Measurements from ENCODE around the gene ATR. TPM values are rescaled to one million over a fixed set of nuclear protein-coding genes. Genes with fewer than 3 reads are reported as not detected.

The ATR gene
- total RNA-seq, 1 experiment from 2014 or later, result 15.8 TPM

- Histone ChIP-seq H4K20me1 (ENCODE audit: control insufficient read depth, insufficient read depth, insufficient read length) (no peaks in the 10 kb centered on the region), H3K18ac (ENCODE audit: insufficient read length, low read depth, low read length) (no peak overlapping the region), H2BK12ac (ENCODE audit: insufficient read length, low read depth, low read length) (no peak overlapping the region), H3K4me2 (ENCODE audit: insufficient read depth, insufficient read length, low read length) (no peak overlapping the region), H3K23me2 (ENCODE audit: insufficient read length, low read depth, low read length, poor library complexity, severe bottlenecking) (no peaks in the 10 kb centered on the region), H3K56ac (ENCODE audit: insufficient read length, low read depth, low read length) (no peak overlapping the region), H3K9me3 (ENCODE audit: control insufficient read depth, low read depth, low read length) (no peaks in the 10 kb centered on the region), H3K27me3 (ENCODE audit: insufficient read depth, low read length) (no peaks in the 10 kb centered on the region), H4K8ac (replicated peaks; ENCODE audit: insufficient read length, low read depth, low read length) (no peak overlapping the region), H4K5ac (ENCODE audit: insufficient read length, low read depth, low read length) (no peak overlapping the region), H2BK120ac (ENCODE audit: low read depth, low read length, poor library complexity, severe bottlenecking) (no peak overlapping the region), H2BK15ac (ENCODE audit: low read depth, low read length) (no peak overlapping the region), H2BK20ac (ENCODE audit: low read depth, low read length, poor library complexity, severe bottlenecking) (no peak overlapping the region), H3K9ac (ENCODE audit: extremely low read depth, insufficient read length, low read length) (no peak overlapping the region), H3K23ac (ENCODE audit: insufficient read length, low read depth, low read length) (no peak overlapping the region), H2BK5ac (ENCODE audit: insufficient read length, low read length) (no peak overlapping the region), H3K14ac (ENCODE audit: insufficient read depth, low read length) (no peak overlapping the region), H3K4ac (ENCODE audit: low read depth, low read length) (no peak overlapping the region), H3K27ac (ENCODE audit: insufficient read length, low read depth, low read length) (no peak overlapping the region), H2AFZ (ENCODE audit: low read length) (no peak overlapping the region), H4K91ac (ENCODE audit: insufficient read length, low read depth, low read length) (no peak overlapping the region), H3K79me2 (ENCODE audit: insufficient read depth, low read length) (no peaks in the 10 kb centered on the region), H2AK5ac (ENCODE audit: insufficient read length, low read length) (no peak overlapping the region), H3K4me1 (ENCODE audit: insufficient read depth, low read length) (no peaks in the 10 kb centered on the region), H3K79me1 (ENCODE audit: insufficient read depth, low read depth, low read length, poor library complexity, severe bottlenecking) (no peaks in the 10 kb centered on the region), H3T11ph (ENCODE audit: low read length) (no peak overlapping the region)
- H3K36me3 Mint-ChIP-seq (ENCODE audit: insufficient read depth in 1 of 3, low read depth in 3 of 3), result peaks cover 10 to 30% (median 25%) of the 10 kb centered on the region in 3 experiments; a peak in 6 of 7 replicates
- no peak for TF ChIP-seq CTCF (conservative IDR thresholded peaks at IDR 0.05)
- H3K27me3 Mint-ChIP-seq (ENCODE audit: low read depth), result no peaks in the 10 kb centered on the region
- WGBS (ENCODE audit: extremely low coverage, insufficient read length, low lambda C conversion rate), result no CpG with 5 or more reads among the region's 1 CpG
- no peak for DNase-seq
- H3K4me1 Mint-ChIP-seq, result peaks cover 2 to 3% of the 10 kb centered on the region in 2 experiments; a peak in 1 of 4 replicates
- no peaks in the 10 kb centered on the region for H3K9me3 Mint-ChIP-seq
- no peak overlapping the region for H3K27ac Mint-ChIP-seq
- no peak overlapping the region for H3K4me3 Mint-ChIP-seq
Measured at GRCh38 chr3:142424754-142425153, 153.8 kb downstream of the ATR start.

All from H9 (cell line).